MM.1S (cell line): ENCODE measurements around the gene PARK7.

Experiments used
- CTCF ChIP-seq: fragments of 300-600 bp; sonication (generic); IDR thresholded peaks from 2 replicates; pipeline ENCODE4 v1.5.1; 2016; ENCODE audit warnings: antibody characterized with exemption, low read length, mixed read lengths
- EZH2 ChIP-seq: fragments of 300-600 bp; sonication (generic); optimal IDR thresholded peaks from 2 replicates; pipeline ENCODE3; 2017; ENCODE audit warnings: low read depth, mild to moderate bottlenecking, antibody characterized with exemption, low read length, mixed read lengths
- EZH2phosphoT487 ChIP-seq: fragments of 300-600 bp; sonication (generic); IDR thresholded peaks from 2 replicates; pipeline ENCODE4 v1.6.1; 2018; ENCODE audit warnings: antibody characterized with exemption, low read length

- peak; percentile 63 for TF ChIP-seq CTCF
- TF ChIP-seq EZH2: no peak
- no peak for TF ChIP-seq EZH2phosphoT487
Observed at GRCh38 chr1:8015036-8015808, 53.7 kb downstream of the PARK7 start.
